ENCODE results near the gene GNG3.

DNA sequence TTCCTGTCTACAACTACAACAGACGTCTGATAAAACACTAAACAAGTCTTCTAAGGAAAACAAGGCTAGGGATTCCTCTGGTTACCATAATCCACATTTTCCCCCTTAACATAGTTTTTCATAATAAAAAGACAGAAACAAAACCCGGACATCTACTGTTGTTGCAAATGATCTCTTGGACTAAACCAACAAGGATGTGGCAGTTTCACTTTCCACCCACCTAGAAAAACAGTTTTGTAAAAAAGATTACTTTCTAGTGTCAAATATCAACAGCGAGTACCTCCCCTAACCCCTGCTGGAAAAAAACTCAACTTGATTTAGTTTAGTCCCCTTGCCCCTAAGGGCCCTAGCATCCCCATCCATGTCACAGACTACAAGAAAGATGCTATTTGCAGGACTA, 5.4 kb downstream of the GNG3 start:
- TF ChIP-seq BHLHE40 (IDR thresholded peaks at IDR 0.05; ENCODE audit: borderline replicate concordance) (no peak), FOXM1 (IDR thresholded peaks at IDR 0.05; ENCODE audit: borderline replicate concordance) (no peak), SP1 (IDR thresholded peaks at IDR 0.05) (no peak), HDGF (IDR thresholded peaks at IDR 0.05; ENCODE audit: borderline replicate concordance) (no peak), ELF4 (IDR thresholded peaks at IDR 0.05) (no peak), SUZ12 (IDR thresholded peaks at IDR 0.05) (no peak)

All from HEK293T (cell line).